Measurements from ENCODE around the gene LEFTY1. TPM values are rescaled to one million over a fixed set of nuclear protein-coding genes. Genes with fewer than 3 reads are reported as not detected.
"Not testable (repeated sequence)": the region's sequence is repeated elsewhere in the genome, so short reads cannot be mapped to it uniquely, and the experiment has no call there.

The LEFTY1 gene
- total RNA-seq, 1 donor from 2014 or later, result 0.40 TPM

DNA sequence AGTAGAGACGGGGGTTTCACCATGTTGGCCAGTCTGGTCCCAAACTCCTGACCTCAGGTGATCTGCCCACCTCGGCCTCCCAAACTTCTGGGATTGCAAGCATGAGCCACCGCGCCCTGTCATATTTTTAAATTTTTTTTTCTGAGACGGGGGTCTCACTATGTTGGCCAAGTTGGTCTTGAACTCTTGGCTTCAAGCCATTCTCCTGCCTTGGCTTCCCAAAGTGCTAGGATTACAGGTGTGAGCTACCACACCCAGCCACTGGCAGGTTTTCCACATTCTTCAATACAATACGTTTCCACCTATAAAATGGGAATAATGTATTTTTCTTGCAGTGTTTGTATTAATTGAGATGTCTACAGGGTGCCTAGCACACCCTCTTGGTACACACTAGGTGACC is 3.4 kb upstream of the LEFTY1 start:
- Mint-ChIP-seq H3K36me3 (ENCODE audit: unreplicated experiment) (no peaks in the 10 kb centered on the region), H3K4me3 (ENCODE audit: unreplicated experiment) (no peak overlapping the region), H3K27me3 (ENCODE audit: unreplicated experiment) (no peaks in the 10 kb centered on the region), H3K4me1 (ENCODE audit: unreplicated experiment) (peaks cover 10% of the 10 kb centered on the region), H3K9me3 (ENCODE audit: unreplicated experiment) (no peaks in the 10 kb centered on the region), H3K27ac (ENCODE audit: unreplicated experiment) (no peak overlapping the region)
- TF ChIP-seq, protein P1, sequence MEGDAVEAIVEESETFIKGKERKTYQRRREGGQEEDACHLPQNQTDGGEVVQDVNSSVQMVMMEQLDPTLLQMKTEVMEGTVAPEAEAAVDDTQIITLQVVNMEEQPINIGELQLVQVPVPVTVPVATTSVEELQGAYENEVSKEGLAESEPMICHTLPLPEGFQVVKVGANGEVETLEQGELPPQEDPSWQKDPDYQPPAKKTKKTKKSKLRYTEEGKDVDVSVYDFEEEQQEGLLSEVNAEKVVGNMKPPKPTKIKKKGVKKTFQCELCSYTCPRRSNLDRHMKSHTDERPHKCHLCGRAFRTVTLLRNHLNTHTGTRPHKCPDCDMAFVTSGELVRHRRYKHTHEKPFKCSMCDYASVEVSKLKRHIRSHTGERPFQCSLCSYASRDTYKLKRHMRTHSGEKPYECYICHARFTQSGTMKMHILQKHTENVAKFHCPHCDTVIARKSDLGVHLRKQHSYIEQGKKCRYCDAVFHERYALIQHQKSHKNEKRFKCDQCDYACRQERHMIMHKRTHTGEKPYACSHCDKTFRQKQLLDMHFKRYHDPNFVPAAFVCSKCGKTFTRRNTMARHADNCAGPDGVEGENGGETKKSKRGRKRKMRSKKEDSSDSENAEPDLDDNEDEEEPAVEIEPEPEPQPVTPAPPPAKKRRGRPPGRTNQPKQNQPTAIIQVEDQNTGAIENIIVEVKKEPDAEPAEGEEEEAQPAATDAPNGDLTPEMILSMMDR (IDR thresholded peaks at IDR 0.05), result no peak
- no peak for DNase-seq (ENCODE audit: extremely low spot score, unreplicated experiment)

DNA sequence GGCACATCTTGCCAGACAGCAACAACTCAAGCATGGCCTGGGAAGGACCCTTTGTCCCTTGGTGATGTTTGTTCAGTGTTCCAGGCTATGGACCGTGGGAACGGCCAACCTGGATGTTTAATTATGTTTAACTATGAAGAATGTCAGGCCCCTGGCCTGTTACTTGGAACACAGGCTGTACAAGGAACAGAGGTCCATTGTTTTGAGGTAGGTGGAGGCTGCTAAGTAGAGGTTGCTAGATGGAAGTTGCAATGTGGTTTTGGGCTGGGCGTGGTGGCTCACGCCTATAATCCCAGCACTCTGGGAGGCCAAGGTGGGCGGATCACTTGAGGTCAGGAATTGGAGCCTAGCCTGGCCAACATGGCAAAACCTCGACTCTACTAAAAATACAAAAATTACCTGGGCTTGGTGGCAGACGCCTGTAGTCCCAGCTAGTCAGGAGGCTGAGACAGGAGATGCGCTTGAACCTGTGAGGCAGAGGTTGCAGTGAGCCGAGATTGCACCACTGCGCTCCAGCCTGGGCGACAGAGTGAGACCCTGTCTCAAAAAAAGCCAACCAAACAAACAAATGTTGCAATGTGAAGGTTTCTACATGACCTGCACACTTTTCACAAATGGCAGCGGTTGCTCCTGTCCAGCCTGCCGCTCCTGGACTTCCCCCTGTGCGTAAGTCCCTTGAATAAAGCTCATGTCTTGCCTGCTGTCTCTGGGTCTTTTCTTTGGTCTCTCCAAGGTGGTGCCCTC is 2.5 kb upstream of the LEFTY1 start:
- TF ChIP-seq, protein P1 (IDR thresholded peaks at IDR 0.05), result no peak
- Mint-ChIP-seq H3K4me1 (ENCODE audit: unreplicated experiment) (peaks cover 10% of the 10 kb centered on the region), H3K4me3 (ENCODE audit: unreplicated experiment) (no peak overlapping the region), H3K9me3 (ENCODE audit: unreplicated experiment) (no peaks in the 10 kb centered on the region), H3K27me3 (ENCODE audit: unreplicated experiment) (no peaks in the 10 kb centered on the region), H3K27ac (ENCODE audit: unreplicated experiment) (no peak overlapping the region), H3K36me3 (ENCODE audit: unreplicated experiment) (no peaks in the 10 kb centered on the region)
- no peak for DNase-seq (ENCODE audit: extremely low spot score, unreplicated experiment)

DNA sequence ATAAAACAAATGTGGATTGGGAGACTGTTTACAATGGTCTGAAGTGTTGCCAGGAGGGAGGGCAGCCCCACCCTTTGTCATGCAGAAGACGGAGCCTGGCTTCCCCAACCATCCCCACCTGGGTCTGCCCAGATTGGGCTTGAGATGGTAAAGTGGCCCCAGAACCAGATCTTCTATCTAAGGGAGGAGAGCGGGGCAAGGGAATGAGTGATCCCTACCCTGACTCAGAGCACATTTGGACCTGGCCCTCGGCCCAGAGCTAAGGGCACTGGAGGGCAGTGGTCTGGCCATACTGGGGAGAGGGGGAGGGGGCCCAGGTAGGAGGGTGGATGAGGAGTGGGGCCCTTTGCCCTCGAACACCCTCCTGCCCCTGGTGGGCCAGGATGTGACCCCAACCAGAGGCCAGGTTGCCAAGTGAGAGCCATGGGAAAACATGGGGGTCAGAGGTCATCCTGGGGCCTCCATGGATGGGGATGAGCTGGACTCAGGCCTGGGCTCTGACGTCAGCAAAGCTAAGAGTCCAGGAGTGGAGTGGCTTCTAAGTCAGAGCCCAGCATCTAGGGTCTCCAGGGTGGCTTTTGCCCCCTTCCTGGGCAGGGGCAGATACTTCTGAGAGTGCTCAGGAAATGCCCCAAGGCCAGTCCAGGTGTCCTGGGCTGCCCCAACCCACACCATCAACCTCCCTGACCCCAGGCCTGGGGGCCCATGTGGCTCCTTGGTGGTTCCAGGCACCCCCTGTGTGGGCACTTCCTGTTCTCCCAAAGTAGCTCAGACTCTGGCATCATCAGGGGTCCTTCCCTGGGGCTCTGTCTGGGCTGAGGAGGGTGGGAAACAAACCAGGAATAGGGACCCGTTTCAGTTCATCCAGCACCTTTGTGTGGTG is 1.6 kb upstream of the LEFTY1 start:
- no peak overlapping the region for H3K27ac Mint-ChIP-seq (ENCODE audit: unreplicated experiment)
- H3K4me3 Mint-ChIP-seq (ENCODE audit: unreplicated experiment), result no peak overlapping the region
- TF ChIP-seq, protein P1 (IDR thresholded peaks at IDR 0.05), result no peak
- H3K36me3 Mint-ChIP-seq (ENCODE audit: unreplicated experiment), result no peaks in the 10 kb centered on the region
- no peaks in the 10 kb centered on the region for H3K9me3 Mint-ChIP-seq (ENCODE audit: unreplicated experiment)
- no peaks in the 10 kb centered on the region for H3K27me3 Mint-ChIP-seq (ENCODE audit: unreplicated experiment)
- peaks cover 10% of the 10 kb centered on the region for H3K4me1 Mint-ChIP-seq (ENCODE audit: unreplicated experiment)
- no peak for DNase-seq (ENCODE audit: extremely low spot score, unreplicated experiment)

DNA sequence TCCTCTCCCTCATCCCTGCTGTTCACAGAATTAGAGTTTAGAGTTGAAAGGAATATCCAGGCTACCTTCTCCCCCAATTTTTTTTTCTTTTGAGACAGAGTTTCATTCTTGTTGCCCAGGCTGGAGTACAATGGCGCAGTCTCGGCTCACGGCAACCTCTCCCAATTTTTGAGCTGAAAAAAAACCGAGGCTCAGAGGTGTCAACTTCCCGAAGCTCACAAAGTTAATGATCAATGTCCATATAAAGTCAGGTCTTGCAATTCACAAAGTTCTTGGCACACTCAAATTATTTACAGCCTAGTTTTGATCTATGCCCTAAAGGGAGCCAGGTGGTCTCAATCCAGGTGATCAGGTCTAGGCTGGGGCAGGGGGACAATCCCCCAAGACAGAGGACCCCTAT is 797 bp upstream of the LEFTY1 start:
- Mint-ChIP-seq H3K36me3 (ENCODE audit: unreplicated experiment) (no peaks in the 10 kb centered on the region), H3K27me3 (ENCODE audit: unreplicated experiment) (no peaks in the 10 kb centered on the region), H3K27ac (ENCODE audit: unreplicated experiment) (no peak overlapping the region), H3K4me3 (ENCODE audit: unreplicated experiment) (no peak overlapping the region), H3K9me3 (ENCODE audit: unreplicated experiment) (no peaks in the 10 kb centered on the region), H3K4me1 (ENCODE audit: unreplicated experiment) (peaks cover 10% of the 10 kb centered on the region)
- TF ChIP-seq, protein P1 (IDR thresholded peaks at IDR 0.05), result no peak
- DNase-seq (ENCODE audit: extremely low spot score, unreplicated experiment), result no peak

DNA sequence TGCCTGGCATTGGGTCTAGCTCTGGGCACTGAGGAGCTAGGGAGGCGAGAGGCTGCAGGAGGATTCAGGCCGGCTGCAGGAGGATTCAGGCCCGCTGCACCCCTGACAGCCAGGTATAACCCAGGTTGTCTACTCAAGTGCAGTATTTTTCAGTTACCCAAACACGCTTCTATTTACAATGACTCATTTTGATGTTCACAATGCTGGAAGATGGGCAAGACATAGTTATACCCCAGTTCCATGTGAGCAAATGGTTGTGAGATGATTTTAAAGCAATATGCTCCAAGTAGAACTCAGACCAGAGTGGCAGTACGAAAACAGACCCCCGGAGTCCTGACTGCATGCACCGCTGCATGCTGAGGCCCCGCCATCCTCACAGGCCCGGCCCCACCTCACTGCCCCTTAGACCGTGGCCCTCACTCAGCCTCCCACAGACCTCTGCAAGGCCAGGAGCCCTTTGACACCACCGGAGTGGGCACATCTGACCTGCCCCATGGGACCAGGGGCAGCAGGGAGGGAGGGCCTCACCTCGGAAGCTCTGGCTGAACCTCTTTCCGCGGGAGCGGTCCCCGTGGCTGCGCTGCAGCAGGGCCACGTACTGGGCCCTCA is 553 bp downstream of the LEFTY1 start:
- H3K36me3 Mint-ChIP-seq (ENCODE audit: unreplicated experiment), result no peaks in the 10 kb centered on the region
- H3K4me1 Mint-ChIP-seq (ENCODE audit: unreplicated experiment), result peaks cover 14% of the 10 kb centered on the region
- H3K9me3 Mint-ChIP-seq (ENCODE audit: unreplicated experiment), result no peaks in the 10 kb centered on the region
- no peak overlapping the region for H3K27ac Mint-ChIP-seq (ENCODE audit: unreplicated experiment)
- TF ChIP-seq, protein P1 (IDR thresholded peaks at IDR 0.05), result no peak
- H3K4me3 Mint-ChIP-seq (ENCODE audit: unreplicated experiment), result no peak overlapping the region
- no peak for DNase-seq (ENCODE audit: extremely low spot score, unreplicated experiment)
- no peaks in the 10 kb centered on the region for H3K27me3 Mint-ChIP-seq (ENCODE audit: unreplicated experiment)

DNA sequence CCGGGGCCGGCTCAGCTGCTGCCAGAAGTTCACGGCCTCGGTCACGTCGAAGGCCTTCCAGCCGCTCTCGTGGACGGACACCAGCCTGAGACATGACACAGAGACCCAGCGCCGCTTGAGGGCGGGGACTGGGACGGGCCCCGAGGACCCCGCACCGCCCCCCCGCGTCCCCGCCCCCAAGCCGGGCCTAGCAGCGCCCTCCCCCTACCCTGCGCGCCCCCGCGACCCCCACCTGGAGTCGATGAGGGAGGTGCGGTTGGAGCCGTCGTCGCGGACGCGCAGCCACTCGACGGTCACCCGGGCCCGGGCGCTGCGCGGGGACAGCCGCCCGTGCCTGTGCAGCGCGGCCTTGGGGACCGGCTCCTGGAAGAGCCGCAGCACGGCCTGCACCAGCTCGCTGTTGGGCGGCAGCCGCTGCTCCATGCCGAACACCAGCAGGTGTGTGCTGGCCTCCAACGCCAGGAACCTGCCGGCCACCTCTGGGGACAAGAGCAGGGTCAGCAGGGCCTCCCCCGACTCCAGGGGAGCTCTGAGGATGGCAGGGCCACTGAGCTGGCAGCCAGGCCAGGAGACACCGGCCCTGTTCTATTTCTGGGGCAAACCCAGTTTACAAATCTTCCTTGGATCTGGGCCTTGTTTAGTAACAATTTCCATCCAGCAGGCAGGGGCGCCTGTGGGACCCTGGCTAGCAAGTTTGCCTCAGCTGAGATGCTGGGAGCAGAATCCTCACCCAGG is 1.2 kb downstream of the LEFTY1 start:
- H3K36me3 Mint-ChIP-seq (ENCODE audit: unreplicated experiment); H3K27ac Mint-ChIP-seq (ENCODE audit: unreplicated experiment); H3K4me3 Mint-ChIP-seq (ENCODE audit: unreplicated experiment): not testable (repeated sequence)

More for the DNA sequence above, 1.2 kb downstream of the LEFTY1 start:
- not testable (repeated sequence) for H3K27me3 Mint-ChIP-seq (ENCODE audit: unreplicated experiment); H3K9me3 Mint-ChIP-seq (ENCODE audit: unreplicated experiment); DNase-seq (ENCODE audit: extremely low spot score, unreplicated experiment)
- H3K4me1 Mint-ChIP-seq (ENCODE audit: unreplicated experiment), result peaks cover 18% of the 10 kb centered on the region

Data from osteocyte (in vitro differentiated cells).